Esophagus muscularis mucosa (tissue), 3 donors: ENCODE results near the gene GPATCH3.

Experiments
- CTCF ChIP-seq, 3 experiments: fragments of 200-600 bp in 2 of 3; fragments of 450-650 bp in 1 of 3; sonication (generic) in 2 of 3; IDR thresholded peaks; one replicate each; pipeline ENCODE4 v1.5.1; 2017 to 2019; ENCODE audit warnings: antibody characterized with exemption in 3 of 3, mild to moderate bottlenecking in 2 of 3, moderate library complexity in 1 of 3
- POLR2A ChIP-seq: fragments of 450-650 bp; IDR thresholded peaks from one replicate; pipeline ENCODE4 v1.6.1; 2017; ENCODE audit warnings: antibody characterized with exemption, moderate library complexity, mild to moderate bottlenecking, low read depth
- POLR2AphosphoS5 ChIP-seq, 2 donors: sonication (generic); formaldehyde crosslinking; IDR thresholded peaks; one replicate each; pipeline ENCODE4 v1.6.1; 2017; ENCODE audit warnings: antibody characterized with exemption in 2 of 2

- TF ChIP-seq POLR2A (no peak), POLR2AphosphoS5 (IDR thresholded peaks at IDR 0.05) (no peak), CTCF (IDR thresholded peaks at IDR 0.05) (no peak)
These were observed 39.0 kb downstream of the GPATCH3 start for GRCh38 chr1:26861286-26861701.
